K562 (cell line): ENCODE data around the gene ELAVL3. TPM values are rescaled to one million over a fixed set of nuclear protein-coding genes. Genes with fewer than 3 reads are reported as not detected.

Experiments used
- HSF4 ChIP-seq: fragments of 250-450 bp; sonication (Bioruptor Pico); IDR thresholded peaks from 2 replicates; pipeline ENCODE4 v2.1.2; 2022; ENCODE audit warnings: mild to moderate bottlenecking, moderate library complexity, borderline replicate concordance
- KAT2B ChIP-seq: IDR thresholded peaks from one replicate; pipeline ENCODE4 v1.6.1; 2012; ENCODE audit warnings: low read depth, mild to moderate bottlenecking, control low read depth, inconsistent platforms, low read length, moderate library complexity
- KDM1A ChIP-seq, 2 experiments: fragments of 450-650 bp; IDR thresholded peaks; 2 replicates each; pipeline ENCODE4 v1.6.1; 2016; ENCODE audit warnings: mild to moderate bottlenecking in 2 of 2
- LEF1 ChIP-seq: fragments of 450-650 bp; IDR thresholded peaks from 2 replicates; pipeline ENCODE4 v1.6.1; 2016; ENCODE audit warnings: mild to moderate bottlenecking
- MIER1 ChIP-seq: fragments of 450-650 bp; IDR thresholded peaks from 2 replicates; pipeline ENCODE4 v1.6.1; 2016; ENCODE audit warnings: antibody characterized with exemption, mild to moderate bottlenecking, low read depth
- MXI1 ChIP-seq: IDR thresholded peaks from 2 replicates; pipeline ENCODE4 v1.6.1; 2011; ENCODE audit warnings: low read depth, mild to moderate bottlenecking, improper control_type of control experiment, low read length
- NFRKB ChIP-seq: fragments of 450-650 bp; IDR thresholded peaks from 2 replicates; pipeline ENCODE4 v1.6.1; 2016; ENCODE audit warnings: low read depth
- PHB ChIP-seq: fragments of 250-450 bp; sonication (Bioruptor Pico); IDR thresholded peaks from 2 replicates; pipeline ENCODE4 v1.5.0; 2021
- RCOR1 ChIP-seq, 2 experiments: IDR thresholded peaks; 2 replicates each; pipeline ENCODE4 v1.6.1; 2012; ENCODE audit warnings: low read depth in 2 of 2, low read length in 2 of 2, borderline replicate concordance in 1 of 2, improper control_type of control experiment in 1 of 2
- SMARCC2 ChIP-seq: fragments of 450-650 bp; IDR thresholded peaks from 2 replicates; pipeline ENCODE4 v1.6.1; 2017; ENCODE audit warnings: antibody characterized with exemption, moderate library complexity, mild to moderate bottlenecking, low read depth
- SMC3 ChIP-seq: conservative IDR thresholded peaks from 2 replicates; pipeline ENCODE4 v1.6.1; 2011; ENCODE audit warnings: low read depth, low read length, improper control_type of control experiment; ENCODE audit not compliant: insufficient read depth
- SNRNP70 ChIP-seq: fragments of 200-400 bp; formaldehyde crosslinking; optimal IDR thresholded peaks from 2 replicates; pipeline ENCODE3; 2017; ENCODE audit warnings: low read depth, low read length
- SOX6 ChIP-seq: fragments of 450-650 bp; IDR thresholded peaks from 2 replicates; pipeline ENCODE4 v1.6.1; 2014; ENCODE audit warnings: mild to moderate bottlenecking
- XRCC3 ChIP-seq: fragments of 450-650 bp; IDR thresholded peaks from 2 replicates; pipeline ENCODE4 v1.6.1; 2017; ENCODE audit warnings: mild to moderate bottlenecking, moderate library complexity
- ZBED1 ChIP-seq: IDR thresholded peaks from 2 replicates; pipeline ENCODE4 v1.6.1; 2014
- ZKSCAN1 ChIP-seq: fragments of 150-350 bp; IDR thresholded peaks from 2 replicates; pipeline ENCODE4 v1.6.1; 2016; ENCODE audit warnings: low read depth, low read length
- ZNF165 ChIP-seq: fragments of 250-450 bp; sonication (Bioruptor Pico); IDR thresholded peaks from 2 replicates; pipeline ENCODE4 v1.4.0; 2020; ENCODE audit warnings: borderline replicate concordance
- ZZZ3 ChIP-seq: fragments of 450-650 bp; IDR thresholded peaks from 2 replicates; pipeline ENCODE4 v1.6.1; 2016; ENCODE audit warnings: antibody characterized with exemption, mild to moderate bottlenecking, moderate library complexity
- polyA plus RNA-seq, 8 experiments: library from polyadenylated mRNA; depleted of rRNA in 4 of 8; stranded (reverse) in 5 of 8; unstranded in 3 of 8; fragments of >200 nt; fragmentation: Nextera tagmentation in 2 of 8; fragmentation: Illumina TruSeq in 1 of 8; extraction: Ambion mirVana in 2 of 8; extraction: Trizol in 1 of 8; gene quantifications; 2 replicates each; pipeline versions ENCODE4 v1.2.1 to v1.2.3, GENCODE V29; 2011 to 2014; ENCODE audit warnings: inconsistent platforms in 1 of 8, missing spikeins in 1 of 8
- total RNA-seq, 7 experiments: library from RNA; depleted of rRNA in 6 of 7; stranded (reverse); fragments of >200 nt in 6 of 7; fragmentation: Illumina TruSeq in 2 of 7; extraction: Trizol in 2 of 7; gene quantifications; 2 replicates each; pipeline versions ENCODE4 v1.2.1 to v1.2.3, GENCODE V29; 2011 to 2021; ENCODE audit warnings: low replicate concordance in 1 of 7
- TF ChIP-seq, protein P1 (sequence below): fragments of 250-450 bp; sonication (Bioruptor Pico); IDR thresholded peaks from 2 replicates; pipeline ENCODE4 v1.8.0; 2021; ENCODE audit warnings: moderate library complexity, mild to moderate bottlenecking, inconsistent platforms
- TF ChIP-seq, protein P2 (sequence below), 2 experiments: fragments of 200-800 bp in 1 of 2; sonication (Bioruptor generic) in 1 of 2; sonication (generic) in 1 of 2; formaldehyde crosslinking in 1 of 2; IDR thresholded peaks in 1 of 2; conservative IDR thresholded peaks in 1 of 2; 2 replicates each; pipeline versions ENCODE4 v1.5.0 to v1.6.1; 2016 to 2020; ENCODE audit warnings: missing compliant biosample characterization in 1 of 2, missing genetic modification characterization in 1 of 2, missing genetic modification reagents in 1 of 2
- TF ChIP-seq, protein P3 (sequence below), 3 experiments: IDR thresholded peaks in 2 of 3; conservative IDR thresholded peaks in 1 of 3; 2 replicates each; pipeline ENCODE4 v1.5.1; 2011 to 2012; ENCODE audit warnings: low read length in 3 of 3, mild to moderate bottlenecking in 3 of 3, control low read depth in 2 of 3, improper control_type of control experiment in 1 of 3, inconsistent platforms in 1 of 3, low read depth in 1 of 3, mixed read lengths in 1 of 3, moderate library complexity in 1 of 3; ENCODE audit not compliant: insufficient read depth in 2 of 3
- TF ChIP-seq, protein P4 (sequence below): fragments of 250-450 bp; sonication (Bioruptor Pico); IDR thresholded peaks from 2 replicates; pipeline ENCODE4 v1.8.0; 2022; ENCODE audit warnings: inconsistent platforms, mild to moderate bottlenecking, moderate library complexity, borderline replicate concordance
- TF ChIP-seq, protein P5 (sequence below): fragments of 450-650 bp; formaldehyde crosslinking; IDR thresholded peaks from 2 replicates; pipeline ENCODE4 v1.4.0; 2020; ENCODE audit warnings: mild to moderate bottlenecking, moderate library complexity

The ELAVL3 gene
- total and polyA plus RNA-seq, 9 of the 15 experiments (the other 6 are each of a cell fraction or from before 2014, with no cell fraction given) = not detected

DNA sequence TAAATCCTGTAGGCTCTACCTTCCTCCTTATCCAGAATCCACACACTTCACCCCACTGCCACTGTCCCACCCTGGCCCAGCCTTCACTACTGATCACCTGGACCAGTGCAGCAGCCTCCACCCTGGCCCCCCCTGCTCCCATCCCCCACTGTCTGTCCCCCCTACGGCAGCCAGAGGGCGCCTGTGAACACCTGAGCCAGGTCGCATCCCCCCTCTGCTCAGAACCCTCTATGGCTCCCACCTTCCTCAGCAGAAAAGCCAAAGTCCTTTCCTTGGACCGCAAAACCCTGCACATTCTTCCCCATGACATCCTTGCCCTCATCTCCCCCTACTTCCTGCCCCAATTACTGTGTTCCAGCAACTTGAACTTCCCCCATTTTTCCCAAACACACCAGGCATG, 20.6 kb downstream of the ELAVL3 start (continued):
- TF ChIP-seq RCOR1 (IDR thresholded peaks at IDR 0.05; ENCODE audit: borderline replicate concordance in 1 of 2, low read depth in 2 of 2, low read length in 2 of 2) (peak in 1 of 2 experiments; percentile 82; a peak in 3 of 4 replicates), SOX6 (no peak), KDM1A (IDR thresholded peaks at IDR 0.05) (peak; percentile 84 to 91), LEF1 (no peak), NFRKB (no peak), SMC3 (0 out of 2 replicates have a peak, but pooled peaks have one; percentile 19), HSF4 (no peak), SNRNP70 (no peak), XRCC3 (no peak), ZZZ3 (no peak), PHB (no peak), KAT2B (no peak), SMARCC2 (no peak), MXI1 (no peak), MIER1 (no peak), ZNF165 (no peak), ZKSCAN1 (no peak), ZBED1 (no peak)
- TF ChIP-seq, protein P1, sequence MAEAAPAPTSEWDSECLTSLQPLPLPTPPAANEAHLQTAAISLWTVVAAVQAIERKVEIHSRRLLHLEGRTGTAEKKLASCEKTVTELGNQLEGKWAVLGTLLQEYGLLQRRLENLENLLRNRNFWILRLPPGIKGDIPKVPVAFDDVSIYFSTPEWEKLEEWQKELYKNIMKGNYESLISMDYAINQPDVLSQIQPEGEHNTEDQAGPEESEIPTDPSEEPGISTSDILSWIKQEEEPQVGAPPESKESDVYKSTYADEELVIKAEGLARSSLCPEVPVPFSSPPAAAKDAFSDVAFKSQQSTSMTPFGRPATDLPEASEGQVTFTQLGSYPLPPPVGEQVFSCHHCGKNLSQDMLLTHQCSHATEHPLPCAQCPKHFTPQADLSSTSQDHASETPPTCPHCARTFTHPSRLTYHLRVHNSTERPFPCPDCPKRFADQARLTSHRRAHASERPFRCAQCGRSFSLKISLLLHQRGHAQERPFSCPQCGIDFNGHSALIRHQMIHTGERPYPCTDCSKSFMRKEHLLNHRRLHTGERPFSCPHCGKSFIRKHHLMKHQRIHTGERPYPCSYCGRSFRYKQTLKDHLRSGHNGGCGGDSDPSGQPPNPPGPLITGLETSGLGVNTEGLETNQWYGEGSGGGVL (CRISPR knock-in tag) = no peak
- TF ChIP-seq, protein P2, sequence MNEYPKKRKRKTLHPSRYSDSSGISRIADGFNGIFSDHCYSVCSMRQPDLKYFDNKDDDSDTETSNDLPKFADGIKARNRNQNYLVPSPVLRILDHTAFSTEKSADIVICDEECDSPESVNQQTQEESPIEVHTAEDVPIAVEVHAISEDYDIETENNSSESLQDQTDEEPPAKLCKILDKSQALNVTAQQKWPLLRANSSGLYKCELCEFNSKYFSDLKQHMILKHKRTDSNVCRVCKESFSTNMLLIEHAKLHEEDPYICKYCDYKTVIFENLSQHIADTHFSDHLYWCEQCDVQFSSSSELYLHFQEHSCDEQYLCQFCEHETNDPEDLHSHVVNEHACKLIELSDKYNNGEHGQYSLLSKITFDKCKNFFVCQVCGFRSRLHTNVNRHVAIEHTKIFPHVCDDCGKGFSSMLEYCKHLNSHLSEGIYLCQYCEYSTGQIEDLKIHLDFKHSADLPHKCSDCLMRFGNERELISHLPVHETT (CRISPR knock-in tag; conservative IDR thresholded peaks at IDR 0.05 in 1 of 2, IDR thresholded peaks at IDR 0.05 in 1 of 2) = no peak
- TF ChIP-seq, protein P3, sequence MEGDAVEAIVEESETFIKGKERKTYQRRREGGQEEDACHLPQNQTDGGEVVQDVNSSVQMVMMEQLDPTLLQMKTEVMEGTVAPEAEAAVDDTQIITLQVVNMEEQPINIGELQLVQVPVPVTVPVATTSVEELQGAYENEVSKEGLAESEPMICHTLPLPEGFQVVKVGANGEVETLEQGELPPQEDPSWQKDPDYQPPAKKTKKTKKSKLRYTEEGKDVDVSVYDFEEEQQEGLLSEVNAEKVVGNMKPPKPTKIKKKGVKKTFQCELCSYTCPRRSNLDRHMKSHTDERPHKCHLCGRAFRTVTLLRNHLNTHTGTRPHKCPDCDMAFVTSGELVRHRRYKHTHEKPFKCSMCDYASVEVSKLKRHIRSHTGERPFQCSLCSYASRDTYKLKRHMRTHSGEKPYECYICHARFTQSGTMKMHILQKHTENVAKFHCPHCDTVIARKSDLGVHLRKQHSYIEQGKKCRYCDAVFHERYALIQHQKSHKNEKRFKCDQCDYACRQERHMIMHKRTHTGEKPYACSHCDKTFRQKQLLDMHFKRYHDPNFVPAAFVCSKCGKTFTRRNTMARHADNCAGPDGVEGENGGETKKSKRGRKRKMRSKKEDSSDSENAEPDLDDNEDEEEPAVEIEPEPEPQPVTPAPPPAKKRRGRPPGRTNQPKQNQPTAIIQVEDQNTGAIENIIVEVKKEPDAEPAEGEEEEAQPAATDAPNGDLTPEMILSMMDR (IDR thresholded peaks at IDR 0.05 in 2 of 3, conservative IDR thresholded peaks at IDR 0.05 in 1 of 3; ENCODE audit: insufficient read depth in 2 of 3, low read depth in 1 of 3, low read length in 3 of 3) = peak; percentile 38 to 63 (median 50); a peak in 4 of 6 replicates
- TF ChIP-seq, protein P4, sequence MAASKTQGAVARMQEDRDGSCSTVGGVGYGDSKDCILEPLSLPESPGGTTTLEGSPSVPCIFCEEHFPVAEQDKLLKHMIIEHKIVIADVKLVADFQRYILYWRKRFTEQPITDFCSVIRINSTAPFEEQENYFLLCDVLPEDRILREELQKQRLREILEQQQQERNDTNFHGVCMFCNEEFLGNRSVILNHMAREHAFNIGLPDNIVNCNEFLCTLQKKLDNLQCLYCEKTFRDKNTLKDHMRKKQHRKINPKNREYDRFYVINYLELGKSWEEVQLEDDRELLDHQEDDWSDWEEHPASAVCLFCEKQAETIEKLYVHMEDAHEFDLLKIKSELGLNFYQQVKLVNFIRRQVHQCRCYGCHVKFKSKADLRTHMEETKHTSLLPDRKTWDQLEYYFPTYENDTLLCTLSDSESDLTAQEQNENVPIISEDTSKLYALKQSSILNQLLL (CRISPR knock-in tag) = no peak
- TF ChIP-seq, protein P5, sequence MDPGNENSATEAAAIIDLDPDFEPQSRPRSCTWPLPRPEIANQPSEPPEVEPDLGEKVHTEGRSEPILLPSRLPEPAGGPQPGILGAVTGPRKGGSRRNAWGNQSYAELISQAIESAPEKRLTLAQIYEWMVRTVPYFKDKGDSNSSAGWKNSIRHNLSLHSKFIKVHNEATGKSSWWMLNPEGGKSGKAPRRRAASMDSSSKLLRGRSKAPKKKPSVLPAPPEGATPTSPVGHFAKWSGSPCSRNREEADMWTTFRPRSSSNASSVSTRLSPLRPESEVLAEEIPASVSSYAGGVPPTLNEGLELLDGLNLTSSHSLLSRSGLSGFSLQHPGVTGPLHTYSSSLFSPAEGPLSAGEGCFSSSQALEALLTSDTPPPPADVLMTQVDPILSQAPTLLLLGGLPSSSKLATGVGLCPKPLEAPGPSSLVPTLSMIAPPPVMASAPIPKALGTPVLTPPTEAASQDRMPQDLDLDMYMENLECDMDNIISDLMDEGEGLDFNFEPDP = no peak
